ENCODE measurements around the gene PSME3IP1. TPM values are rescaled to one million over a fixed set of nuclear protein-coding genes. Genes with fewer than 3 reads are reported as not detected.
"Not testable (repeated sequence)": the region's sequence is repeated elsewhere in the genome, so short reads cannot be mapped to it uniquely, and the experiment has no call there.

PSME3IP1 gene
- total and polyA plus RNA-seq, 2 of the 8 experiments (the other 6 are each of a cell fraction or from before 2014, with no cell fraction given): 95.1 to 98.3 TPM

- H3K9me3 ChIP-seq (ENCODE audit: insufficient read depth in 2 of 2, low read depth in 1 of 2, low read length in 1 of 2); FAIRE-seq; CTCF ChIA-PET (ENCODE audit: partially characterized antibody); H3K27me3 ChIP-seq (replicated peaks in 1 of 4; ENCODE audit: control insufficient read depth in 3 of 4, extremely low read depth in 1 of 4, insufficient read depth in 3 of 4, low read length in 3 of 4); H2BK12ac ChIP-seq (ENCODE audit: low read depth, low read length); H3K18ac ChIP-seq (ENCODE audit: extremely low read depth, low read length); H3K4me3 ChIP-seq (ENCODE audit: extremely low read depth in 1 of 4, insufficient read depth in 2 of 4, low read depth in 3 of 4, low read length in 4 of 4); H4K5ac ChIP-seq (ENCODE audit: insufficient read length, low read depth, low read length); H2AK5ac ChIP-seq (ENCODE audit: low read depth, low read length); H3K14ac ChIP-seq (ENCODE audit: insufficient read length); H3K56ac ChIP-seq (replicated peaks; ENCODE audit: insufficient read length, low read depth, low read length); H3K4me2 ChIP-seq (ENCODE audit: insufficient read depth in 1 of 2, low read depth in 2 of 2, low read length in 2 of 2); H3K27ac ChIP-seq (ENCODE audit: low read depth, low read length); H3K79me1 ChIP-seq (ENCODE audit: low read depth, low read length); H2AFZ ChIP-seq (ENCODE audit: low read length); H2BK5ac ChIP-seq (ENCODE audit: low read depth, low read length); H3K4ac ChIP-seq (replicated peaks; ENCODE audit: insufficient read length, low read depth, low read length); H4K91ac ChIP-seq (replicated peaks; ENCODE audit: insufficient read length, low read length); H3K9ac ChIP-seq (replicated peaks in 1 of 4; ENCODE audit: extremely low read depth in 1 of 4, low read depth in 3 of 4, low read length in 3 of 4); H4K20me1 ChIP-seq (replicated peaks in 1 of 2; ENCODE audit: control insufficient read depth in 1 of 2, insufficient read depth in 2 of 2, low read length in 2 of 2); H2BK15ac ChIP-seq (ENCODE audit: low read length); H3K23me2 ChIP-seq (ENCODE audit: low read depth, low read length); POLR2A ChIA-PET (ENCODE audit: partially characterized antibody); DNase-seq (ENCODE audit: low read depth in 1 of 2, low spot score in 2 of 2); H2BK20ac ChIP-seq (ENCODE audit: low read length); H3K4me1 ChIP-seq (replicated peaks in 1 of 4; ENCODE audit: control insufficient read depth in 3 of 4, insufficient read depth in 4 of 4, low read length in 3 of 4); H3K23ac ChIP-seq (ENCODE audit: insufficient read length); H2BK120ac ChIP-seq (replicated peaks; ENCODE audit: low read depth, low read length); H4K8ac ChIP-seq (ENCODE audit: extremely low read depth, insufficient read depth, low read length): not testable (repeated sequence)
- no CpG with 5 or more reads among the region's 27 CpGs for WGBS, 2 experiments (ENCODE audit: extremely low coverage in 1 of 2, insufficient coverage in 1 of 2, insufficient read length in 1 of 2, insufficient replicate concordance in 2 of 2, low coverage in 1 of 2, low lambda C conversion rate in 2 of 2, missing lambda C conversion rate in 1 of 2)
- peaks cover 0 to 12% (median 6%) of the 10 kb centered on the region in 4 experiments; a peak in 6 of 8 replicates for H3K36me3 ChIP-seq (ENCODE audit: control insufficient read depth in 2 of 4, insufficient read depth in 4 of 4, low read length in 3 of 4)
- H3K79me2 ChIP-seq (ENCODE audit: control insufficient read depth in 1 of 2, insufficient read depth in 2 of 2, low read length in 2 of 2): peaks cover 0 to 19% of the 10 kb centered on the region in 2 experiments; a peak in 1 of 4 replicates
Measured at GRCh38 chr16:57200926-57201325, 15.1 kb upstream of the PSME3IP1 start.

- H3K27ac ChIP-seq (ENCODE audit: low read depth, low read length); H3K4me2 ChIP-seq (ENCODE audit: insufficient read depth in 1 of 2, low read depth in 2 of 2, low read length in 2 of 2); H3K23me2 ChIP-seq (ENCODE audit: low read depth, low read length); H2AK5ac ChIP-seq (ENCODE audit: low read depth, low read length); H3K4me3 ChIP-seq (ENCODE audit: extremely low read depth in 1 of 4, insufficient read depth in 2 of 4, low read depth in 3 of 4, low read length in 4 of 4); H3K56ac ChIP-seq (replicated peaks; ENCODE audit: insufficient read length, low read depth, low read length); H2BK5ac ChIP-seq (ENCODE audit: low read depth, low read length); H4K20me1 ChIP-seq (replicated peaks in 1 of 2; ENCODE audit: control insufficient read depth in 1 of 2, insufficient read depth in 2 of 2, low read length in 2 of 2); H3K9me3 ChIP-seq (ENCODE audit: insufficient read depth in 2 of 2, low read depth in 1 of 2, low read length in 1 of 2); POLR2A ChIA-PET (ENCODE audit: partially characterized antibody); H2BK15ac ChIP-seq (ENCODE audit: low read length); H3K9ac ChIP-seq (replicated peaks in 1 of 4; ENCODE audit: extremely low read depth in 1 of 4, low read depth in 3 of 4, low read length in 3 of 4); H3K4me1 ChIP-seq (replicated peaks in 1 of 4; ENCODE audit: control insufficient read depth in 3 of 4, insufficient read depth in 4 of 4, low read length in 3 of 4); H2BK12ac ChIP-seq (ENCODE audit: low read depth, low read length); H4K8ac ChIP-seq (ENCODE audit: extremely low read depth, insufficient read depth, low read length); CTCF ChIA-PET (ENCODE audit: partially characterized antibody); H3K4ac ChIP-seq (replicated peaks; ENCODE audit: insufficient read length, low read depth, low read length); DNase-seq (ENCODE audit: low read depth in 1 of 2, low spot score in 2 of 2); H3K23ac ChIP-seq (ENCODE audit: insufficient read length); H2BK20ac ChIP-seq (ENCODE audit: low read length); H4K91ac ChIP-seq (replicated peaks; ENCODE audit: insufficient read length, low read length); H2AFZ ChIP-seq (ENCODE audit: low read length); FAIRE-seq; H2BK120ac ChIP-seq (replicated peaks; ENCODE audit: low read depth, low read length); H3K79me1 ChIP-seq (ENCODE audit: low read depth, low read length); H4K5ac ChIP-seq (ENCODE audit: insufficient read length, low read depth, low read length); H3K14ac ChIP-seq (ENCODE audit: insufficient read length); H3K36me3 ChIP-seq (ENCODE audit: control insufficient read depth in 2 of 4, insufficient read depth in 4 of 4, low read length in 3 of 4); H3K27me3 ChIP-seq (replicated peaks in 1 of 4; ENCODE audit: control insufficient read depth in 3 of 4, extremely low read depth in 1 of 4, insufficient read depth in 3 of 4, low read length in 3 of 4); H3K18ac ChIP-seq (ENCODE audit: extremely low read depth, low read length): not testable (repeated sequence)
- H3K79me2 ChIP-seq (ENCODE audit: control insufficient read depth in 1 of 2, insufficient read depth in 2 of 2, low read length in 2 of 2): peaks cover 0 to 21% of the 10 kb centered on the region in 2 experiments; a peak in 2 of 4 replicates
- WGBS, 2 experiments (ENCODE audit: extremely low coverage in 1 of 2, insufficient coverage in 1 of 2, insufficient read length in 1 of 2, insufficient replicate concordance in 2 of 2, low coverage in 1 of 2, low lambda C conversion rate in 2 of 2, missing lambda C conversion rate in 1 of 2): 97% methylated on average over 5 of the region's 24 CpGs; no CpG with 5 or more reads in 1 of the 2 experiments
Measured at GRCh38 chr16:57200321-57200720, 14.5 kb upstream of the PSME3IP1 start.
